WI38 (cell line): ENCODE measurements around the gene RNF220.

Experiments used
- H3K4me3 ChIP-seq: 2 replicates; pipeline ENCODE4 v1.5.1; 2011; ENCODE audit warnings: low read depth, mild to moderate bottlenecking, control low read depth, low read length
- TF ChIP-seq, protein P1 (sequence below): IDR thresholded peaks from 2 replicates; pipeline ENCODE4 v1.5.1; 2012; ENCODE audit warnings: low read depth, mild to moderate bottlenecking, control low read depth, low read length

The RNF220 gene

DNA sequence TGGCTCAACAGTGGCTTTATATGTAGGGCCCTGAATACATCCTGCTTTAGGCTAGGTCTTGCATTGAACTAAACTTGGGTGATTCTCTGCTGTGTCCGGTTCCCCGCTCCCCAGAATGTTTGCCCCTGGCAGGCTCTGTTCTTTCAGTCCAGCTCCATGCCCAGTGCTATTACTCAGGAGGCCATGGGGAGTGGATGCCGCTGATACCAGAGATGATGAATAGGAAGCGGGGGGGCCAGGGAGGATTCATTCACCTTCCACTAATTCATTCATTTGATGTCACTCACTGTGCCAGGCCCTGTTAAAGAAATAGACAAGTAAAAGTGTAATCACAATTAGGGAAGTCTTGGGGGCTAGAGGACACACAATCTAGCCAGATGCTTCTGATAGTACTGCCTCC lies 185.4 kb downstream of the RNF220 start:
- TF ChIP-seq, protein P1, sequence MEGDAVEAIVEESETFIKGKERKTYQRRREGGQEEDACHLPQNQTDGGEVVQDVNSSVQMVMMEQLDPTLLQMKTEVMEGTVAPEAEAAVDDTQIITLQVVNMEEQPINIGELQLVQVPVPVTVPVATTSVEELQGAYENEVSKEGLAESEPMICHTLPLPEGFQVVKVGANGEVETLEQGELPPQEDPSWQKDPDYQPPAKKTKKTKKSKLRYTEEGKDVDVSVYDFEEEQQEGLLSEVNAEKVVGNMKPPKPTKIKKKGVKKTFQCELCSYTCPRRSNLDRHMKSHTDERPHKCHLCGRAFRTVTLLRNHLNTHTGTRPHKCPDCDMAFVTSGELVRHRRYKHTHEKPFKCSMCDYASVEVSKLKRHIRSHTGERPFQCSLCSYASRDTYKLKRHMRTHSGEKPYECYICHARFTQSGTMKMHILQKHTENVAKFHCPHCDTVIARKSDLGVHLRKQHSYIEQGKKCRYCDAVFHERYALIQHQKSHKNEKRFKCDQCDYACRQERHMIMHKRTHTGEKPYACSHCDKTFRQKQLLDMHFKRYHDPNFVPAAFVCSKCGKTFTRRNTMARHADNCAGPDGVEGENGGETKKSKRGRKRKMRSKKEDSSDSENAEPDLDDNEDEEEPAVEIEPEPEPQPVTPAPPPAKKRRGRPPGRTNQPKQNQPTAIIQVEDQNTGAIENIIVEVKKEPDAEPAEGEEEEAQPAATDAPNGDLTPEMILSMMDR, result no peak
- no peak overlapping the region for H3K4me3 ChIP-seq

DNA sequence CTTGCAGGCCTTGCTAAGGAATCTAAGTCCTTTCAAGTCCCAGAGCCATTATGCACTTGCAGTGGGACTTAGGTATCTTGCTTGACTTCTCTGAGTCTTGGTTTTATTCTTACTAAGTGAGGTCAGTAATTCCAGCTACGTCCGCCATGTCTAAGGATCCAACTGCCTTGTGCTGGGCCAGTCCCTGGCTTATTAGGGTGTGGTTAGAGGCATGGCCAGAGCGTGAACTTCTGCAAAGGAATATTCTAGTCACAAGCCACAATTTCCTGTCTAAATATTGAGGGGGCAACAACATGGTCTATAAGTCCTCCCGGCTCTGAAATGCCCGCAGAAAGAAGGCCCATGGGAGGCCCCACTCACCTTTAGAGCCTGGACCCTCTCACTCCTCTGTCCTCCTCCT lies 186.3 kb downstream of the RNF220 start:
- TF ChIP-seq, protein P1, result no peak
- no peak overlapping the region for H3K4me3 ChIP-seq

GRCh38 chr1:44592208-44593145 lies 187.4 kb downstream of the RNF220 start:
- no peak overlapping the region for H3K4me3 ChIP-seq
- TF ChIP-seq, protein P1, result no peak

DNA sequence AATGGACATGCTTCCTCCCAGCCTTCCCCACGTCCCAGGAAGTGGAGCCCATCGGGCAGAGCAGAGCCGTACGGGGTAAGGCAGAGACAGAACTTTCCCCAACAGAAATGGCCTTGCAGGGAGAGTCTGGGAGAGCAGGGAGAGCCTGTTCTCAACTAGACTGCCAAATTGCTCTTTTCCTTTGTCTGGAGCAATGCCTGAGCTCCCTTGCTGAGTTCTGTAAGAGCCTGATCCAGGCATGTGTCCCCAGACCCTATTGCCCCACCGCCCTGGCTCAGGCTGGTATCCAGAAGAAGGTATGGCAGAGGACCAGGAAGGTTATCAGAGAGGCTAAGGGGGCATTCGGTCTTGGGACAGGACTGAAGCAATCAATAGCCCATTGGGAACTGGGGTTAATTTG lies 189.3 kb downstream of the RNF220 start:
- TF ChIP-seq, protein P1, result no peak

GRCh38 chr1:44594871-44595735 lies 190.0 kb downstream of the RNF220 start:
- TF ChIP-seq, protein P1, result peak; percentile 96
- H3K4me3 ChIP-seq, result no peak overlapping the region

More for the DNA sequence above, 189.3 kb downstream of the RNF220 start:
- no peak overlapping the region for H3K4me3 ChIP-seq

DNA sequence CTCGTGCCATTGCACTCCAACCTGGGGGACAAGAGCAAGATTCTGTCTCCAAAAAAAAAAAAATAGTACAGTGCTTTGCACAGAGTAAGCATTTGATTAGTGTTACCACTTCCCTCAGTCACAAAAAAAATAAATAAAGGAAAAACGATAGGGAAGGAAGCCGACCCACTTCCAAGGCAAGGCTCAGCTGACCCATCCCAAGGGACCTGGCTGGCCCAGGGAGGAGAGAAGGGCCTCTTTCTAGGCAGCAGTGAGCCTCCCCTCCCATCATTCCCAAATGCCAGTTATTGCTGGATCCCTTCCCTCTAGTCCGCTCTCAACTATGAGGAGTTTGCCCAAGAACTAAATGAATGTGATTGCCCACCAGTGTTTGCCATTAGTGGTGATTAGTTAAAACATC lies 191.5 kb downstream of the RNF220 start:
- no peak overlapping the region for H3K4me3 ChIP-seq
- TF ChIP-seq, protein P1, result no peak
